A673 (cell line): Measurements from ENCODE around the gene SPATA24.
"Not testable (repeated sequence)": the region's sequence is repeated elsewhere in the genome, so short reads cannot be mapped to it uniquely, and the experiment has no call there.

Experiments used
- EZH2 ChIP-seq: fragments of 200-600 bp; sonication (generic); IDR thresholded peaks from 2 replicates; pipeline ENCODE4 v1.6.1; 2017; ENCODE audit warnings: borderline replicate concordance, low read depth, mild to moderate bottlenecking, mixed read lengths, antibody characterized with exemption, low read length; ENCODE audit not compliant: poor library complexity, severe bottlenecking
- TF ChIP-seq, protein P1 (sequence below): fragments of 300-800, 200-600 bp; sonication (generic); conservative IDR thresholded peaks from 2 replicates; pipeline ENCODE4 v1.5.1; 2017; ENCODE audit warnings: low read depth, mild to moderate bottlenecking, antibody characterized with exemption, low read length, moderate library complexity, mixed read lengths

DNA sequence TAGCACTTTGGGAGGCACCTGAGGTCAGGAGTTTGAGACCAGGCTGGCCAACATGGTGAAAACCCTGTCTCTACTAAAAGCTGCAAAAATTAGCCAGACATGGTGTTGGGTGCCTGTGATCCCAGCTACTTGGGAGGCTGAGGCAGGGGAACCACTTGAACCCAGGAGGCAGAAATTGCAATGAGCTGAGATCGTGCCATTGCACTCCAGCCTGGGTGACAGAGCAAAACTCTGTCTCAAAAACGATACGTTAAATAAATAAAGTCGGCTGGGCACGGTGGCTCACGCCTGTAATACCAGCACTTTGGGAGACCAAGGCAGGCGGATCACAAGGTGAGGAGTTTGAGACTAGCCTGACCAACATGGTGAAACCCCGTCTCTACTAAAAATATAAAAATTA lies 48.0 kb downstream of the SPATA24 start:
- TF ChIP-seq EZH2 = not testable (repeated sequence)
- TF ChIP-seq, protein P1, sequence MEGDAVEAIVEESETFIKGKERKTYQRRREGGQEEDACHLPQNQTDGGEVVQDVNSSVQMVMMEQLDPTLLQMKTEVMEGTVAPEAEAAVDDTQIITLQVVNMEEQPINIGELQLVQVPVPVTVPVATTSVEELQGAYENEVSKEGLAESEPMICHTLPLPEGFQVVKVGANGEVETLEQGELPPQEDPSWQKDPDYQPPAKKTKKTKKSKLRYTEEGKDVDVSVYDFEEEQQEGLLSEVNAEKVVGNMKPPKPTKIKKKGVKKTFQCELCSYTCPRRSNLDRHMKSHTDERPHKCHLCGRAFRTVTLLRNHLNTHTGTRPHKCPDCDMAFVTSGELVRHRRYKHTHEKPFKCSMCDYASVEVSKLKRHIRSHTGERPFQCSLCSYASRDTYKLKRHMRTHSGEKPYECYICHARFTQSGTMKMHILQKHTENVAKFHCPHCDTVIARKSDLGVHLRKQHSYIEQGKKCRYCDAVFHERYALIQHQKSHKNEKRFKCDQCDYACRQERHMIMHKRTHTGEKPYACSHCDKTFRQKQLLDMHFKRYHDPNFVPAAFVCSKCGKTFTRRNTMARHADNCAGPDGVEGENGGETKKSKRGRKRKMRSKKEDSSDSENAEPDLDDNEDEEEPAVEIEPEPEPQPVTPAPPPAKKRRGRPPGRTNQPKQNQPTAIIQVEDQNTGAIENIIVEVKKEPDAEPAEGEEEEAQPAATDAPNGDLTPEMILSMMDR = not testable (repeated sequence)
